Measurements from ENCODE around the gene NTF3. TPM values are rescaled to one million over a fixed set of nuclear protein-coding genes. Genes with fewer than 3 reads are reported as not detected.

The NTF3 gene
- total RNA-seq, 1 donor from 2014 or later = 8.6 TPM

DNA sequence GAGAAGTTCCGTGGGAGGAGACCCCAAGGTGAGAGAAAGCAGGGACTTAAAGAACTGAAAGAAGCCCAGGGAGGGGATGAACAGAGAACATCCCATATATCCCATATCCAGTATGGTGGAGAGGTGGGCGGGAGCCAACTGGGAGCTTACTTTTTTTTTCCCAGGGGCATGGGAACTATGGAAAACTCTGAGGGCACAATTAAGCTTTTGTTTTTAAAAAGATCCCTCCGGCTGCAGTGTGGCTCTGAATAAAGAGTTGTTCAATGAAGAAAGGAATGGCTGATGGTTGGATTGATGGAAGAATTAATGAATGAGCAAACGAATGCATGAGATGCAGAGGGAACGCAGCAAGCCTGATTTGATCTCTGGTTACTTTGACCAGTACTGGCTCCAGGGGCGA, 12.6 kb downstream of the NTF3 start:
- Mint-ChIP-seq H3K27me3 (ENCODE audit: low read depth) (peaks cover 63% of the 10 kb centered on the region), H3K4me3 (no peak overlapping the region), H3K9me3 (no peaks in the 10 kb centered on the region), H3K4me1 (peaks cover 19% of the 10 kb centered on the region), H3K27ac (no peak overlapping the region), H3K36me3 (no peaks in the 10 kb centered on the region)
- TF ChIP-seq, protein P1, sequence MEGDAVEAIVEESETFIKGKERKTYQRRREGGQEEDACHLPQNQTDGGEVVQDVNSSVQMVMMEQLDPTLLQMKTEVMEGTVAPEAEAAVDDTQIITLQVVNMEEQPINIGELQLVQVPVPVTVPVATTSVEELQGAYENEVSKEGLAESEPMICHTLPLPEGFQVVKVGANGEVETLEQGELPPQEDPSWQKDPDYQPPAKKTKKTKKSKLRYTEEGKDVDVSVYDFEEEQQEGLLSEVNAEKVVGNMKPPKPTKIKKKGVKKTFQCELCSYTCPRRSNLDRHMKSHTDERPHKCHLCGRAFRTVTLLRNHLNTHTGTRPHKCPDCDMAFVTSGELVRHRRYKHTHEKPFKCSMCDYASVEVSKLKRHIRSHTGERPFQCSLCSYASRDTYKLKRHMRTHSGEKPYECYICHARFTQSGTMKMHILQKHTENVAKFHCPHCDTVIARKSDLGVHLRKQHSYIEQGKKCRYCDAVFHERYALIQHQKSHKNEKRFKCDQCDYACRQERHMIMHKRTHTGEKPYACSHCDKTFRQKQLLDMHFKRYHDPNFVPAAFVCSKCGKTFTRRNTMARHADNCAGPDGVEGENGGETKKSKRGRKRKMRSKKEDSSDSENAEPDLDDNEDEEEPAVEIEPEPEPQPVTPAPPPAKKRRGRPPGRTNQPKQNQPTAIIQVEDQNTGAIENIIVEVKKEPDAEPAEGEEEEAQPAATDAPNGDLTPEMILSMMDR (IDR thresholded peaks at IDR 0.05; ENCODE audit: unreplicated experiment) = no peak
- DNase-seq (ENCODE audit: low spot score in 2 of 2, unreplicated experiment in 2 of 2) = no peak

DNA sequence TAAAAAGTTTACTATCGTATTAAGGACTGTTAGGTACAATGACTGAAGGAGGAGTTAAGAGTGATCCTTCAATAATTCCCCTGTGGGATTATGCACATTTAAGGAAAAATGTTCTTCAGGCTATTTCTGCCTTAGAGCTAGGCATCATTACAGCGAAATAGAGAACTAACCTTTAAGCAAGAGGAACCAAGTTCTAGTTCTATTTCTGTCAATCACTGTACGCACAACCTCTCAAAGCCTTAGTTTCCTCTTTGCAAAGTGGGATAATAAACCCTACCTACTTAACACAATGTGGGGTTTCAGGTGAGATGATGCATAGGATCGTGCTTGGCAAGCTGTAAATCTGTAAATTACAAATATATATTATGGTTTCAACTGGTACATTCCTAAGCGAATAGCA, 15.4 kb downstream of the NTF3 start:
- H3K36me3 Mint-ChIP-seq = no peaks in the 10 kb centered on the region
- H3K27me3 Mint-ChIP-seq (ENCODE audit: low read depth) = peaks cover 67% of the 10 kb centered on the region

DNA sequence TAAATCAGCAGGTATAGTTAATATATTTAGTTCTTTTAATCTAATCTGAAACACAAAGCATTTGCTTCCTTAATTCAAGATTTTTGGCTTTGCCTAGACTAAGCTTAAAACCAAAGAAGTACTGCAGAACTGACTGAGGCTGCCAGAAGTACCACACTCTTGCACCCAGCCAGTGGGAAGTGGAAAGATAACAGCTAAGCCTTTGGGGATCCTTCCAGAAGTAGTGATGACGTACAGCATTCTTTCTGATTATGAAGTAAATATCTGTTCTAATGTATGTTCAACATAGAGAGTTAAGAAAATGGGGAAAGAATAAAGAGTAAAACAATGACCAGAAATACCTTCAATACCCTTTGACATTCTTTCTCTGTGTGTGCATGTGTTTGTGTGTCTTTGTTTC, 19.3 kb downstream of the NTF3 start:
- no peaks in the 10 kb centered on the region for H3K36me3 Mint-ChIP-seq
- H3K27ac Mint-ChIP-seq = peak overlapping the region; percentile 71
- peaks cover 9% of the 10 kb centered on the region for H3K4me1 Mint-ChIP-seq
- DNase-seq (ENCODE audit: low spot score in 2 of 2, unreplicated experiment in 2 of 2) = no peak
- no peaks in the 10 kb centered on the region for H3K9me3 Mint-ChIP-seq
- H3K4me3 Mint-ChIP-seq = no peak overlapping the region
- H3K27me3 Mint-ChIP-seq (ENCODE audit: low read depth) = peaks cover 42% of the 10 kb centered on the region
- TF ChIP-seq, protein P1 (IDR thresholded peaks at IDR 0.05; ENCODE audit: unreplicated experiment) = no peak

More for the DNA sequence above, 15.4 kb downstream of the NTF3 start:
- no peaks in the 10 kb centered on the region for H3K9me3 Mint-ChIP-seq
- H3K27ac Mint-ChIP-seq = no peak overlapping the region
- no peak for DNase-seq (ENCODE audit: low spot score in 2 of 2, unreplicated experiment in 2 of 2)
- no peaks in the 10 kb centered on the region for H3K4me1 Mint-ChIP-seq
- H3K4me3 Mint-ChIP-seq = no peak overlapping the region
- TF ChIP-seq, protein P1 (IDR thresholded peaks at IDR 0.05; ENCODE audit: unreplicated experiment) = no peak

DNA sequence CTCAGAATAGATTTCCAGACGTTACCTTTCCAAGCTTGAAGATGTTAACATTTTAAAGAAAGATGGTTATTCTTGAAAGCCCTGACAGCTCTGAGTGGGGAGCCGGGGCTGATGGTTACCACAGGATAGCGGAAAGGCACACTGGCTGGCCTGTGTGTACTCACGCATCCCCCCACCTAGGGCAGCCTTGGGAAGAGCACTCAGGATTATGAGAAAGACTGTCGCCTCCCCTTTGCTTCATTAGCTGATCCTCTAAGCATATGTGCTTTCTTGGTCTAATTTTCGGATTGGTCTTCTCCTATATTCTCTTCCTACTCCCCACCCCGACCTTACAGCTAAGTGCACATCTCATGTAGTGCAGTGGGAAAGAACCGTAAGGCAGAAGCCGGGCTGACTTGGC, 20.7 kb downstream of the NTF3 start:
- DNase-seq (ENCODE audit: low spot score in 2 of 2, unreplicated experiment in 2 of 2) = no peak
- TF ChIP-seq, protein P1 (IDR thresholded peaks at IDR 0.05; ENCODE audit: unreplicated experiment) = no peak
- no peaks in the 10 kb centered on the region for H3K9me3 Mint-ChIP-seq

DNA sequence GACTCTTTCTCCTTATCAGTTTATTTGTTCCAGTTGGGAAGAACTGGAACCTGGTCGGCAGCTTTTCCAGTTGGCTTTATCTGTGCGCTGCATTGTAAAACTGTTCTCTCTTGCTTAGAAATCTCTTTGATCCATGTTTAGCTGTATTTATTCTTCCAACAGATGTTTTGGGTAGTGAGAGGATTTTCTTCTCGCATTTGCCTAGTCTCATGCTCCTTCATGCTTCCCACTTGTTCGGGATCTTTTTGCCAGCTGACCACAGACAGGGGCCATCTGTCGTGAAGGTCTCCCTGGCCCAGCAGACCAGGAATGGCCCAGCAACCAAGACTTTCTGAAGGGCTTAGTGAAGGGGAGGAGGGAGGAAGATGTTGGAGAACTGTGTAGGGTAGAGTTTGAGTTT, 21.6 kb downstream of the NTF3 start:
- TF ChIP-seq, protein P1 (IDR thresholded peaks at IDR 0.05; ENCODE audit: unreplicated experiment) = no peak
- H3K4me3 Mint-ChIP-seq = no peak overlapping the region
- DNase-seq (ENCODE audit: low spot score in 2 of 2, unreplicated experiment in 2 of 2) = no peak
- H3K9me3 Mint-ChIP-seq = no peaks in the 10 kb centered on the region
- H3K4me1 Mint-ChIP-seq = peaks cover 24% of the 10 kb centered on the region
- no peaks in the 10 kb centered on the region for H3K36me3 Mint-ChIP-seq
- peaks cover 27% of the 10 kb centered on the region for H3K27me3 Mint-ChIP-seq (ENCODE audit: low read depth)
- H3K27ac Mint-ChIP-seq = peak overlapping the region; percentile 35

More for the DNA sequence above, 20.7 kb downstream of the NTF3 start:
- H3K4me1 Mint-ChIP-seq = peaks cover 18% of the 10 kb centered on the region
- H3K27ac Mint-ChIP-seq = no peak overlapping the region
- H3K36me3 Mint-ChIP-seq = no peaks in the 10 kb centered on the region
- H3K4me3 Mint-ChIP-seq = no peak overlapping the region
- peaks cover 31% of the 10 kb centered on the region for H3K27me3 Mint-ChIP-seq (ENCODE audit: low read depth)

DNA sequence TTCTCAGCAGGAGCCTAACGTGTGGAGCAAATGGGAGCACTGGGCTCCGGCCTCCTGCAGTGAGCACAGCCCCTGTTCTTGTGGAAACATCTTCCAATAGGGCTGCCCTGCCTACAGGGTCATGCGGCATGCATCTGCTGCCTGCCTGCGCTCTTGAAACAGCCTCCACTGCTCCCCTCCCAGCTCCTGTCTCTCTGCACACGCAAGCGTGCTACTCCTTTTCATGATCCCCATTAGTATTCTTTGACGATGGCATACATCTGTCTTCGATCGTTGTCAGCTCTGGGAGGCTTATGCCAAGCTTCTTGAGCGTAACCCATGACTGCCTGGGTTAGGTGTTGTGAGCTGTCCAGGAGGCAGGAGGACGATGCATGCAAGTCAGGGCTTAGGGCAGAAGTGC, 23.1 kb downstream of the NTF3 start:
- Mint-ChIP-seq H3K27me3 (ENCODE audit: low read depth) (peaks cover 16% of the 10 kb centered on the region), H3K36me3 (no peaks in the 10 kb centered on the region), H3K9me3 (no peaks in the 10 kb centered on the region), H3K4me1 (peaks cover 24% of the 10 kb centered on the region), H3K4me3 (no peak overlapping the region), H3K27ac (no peak overlapping the region)
- DNase-seq (ENCODE audit: low spot score in 2 of 2, unreplicated experiment in 2 of 2) = no peak
- TF ChIP-seq, protein P1 (IDR thresholded peaks at IDR 0.05; ENCODE audit: unreplicated experiment) = no peak

Measured in mesothelial cell of epicardium (in vitro differentiated cells).